ENCODE results near the gene SLC22A23. TPM values are rescaled to one million over a fixed set of nuclear protein-coding genes. Genes with fewer than 3 reads are reported as not detected.

SLC22A23 gene
- total and polyA plus RNA-seq, 7 donors: 8.1 to 18.7 (median 12.0) TPM

- no peaks in the 10 kb centered on the region for H3K36me3 ChIP-seq
- TF ChIP-seq POLR2AphosphoS5 (IDR thresholded peaks at IDR 0.05) (no peak), POLR2A (IDR thresholded peaks at IDR 0.05) (no peak), EP300 (IDR thresholded peaks at IDR 0.05) (no peak)
- TF ChIP-seq, protein P1, sequence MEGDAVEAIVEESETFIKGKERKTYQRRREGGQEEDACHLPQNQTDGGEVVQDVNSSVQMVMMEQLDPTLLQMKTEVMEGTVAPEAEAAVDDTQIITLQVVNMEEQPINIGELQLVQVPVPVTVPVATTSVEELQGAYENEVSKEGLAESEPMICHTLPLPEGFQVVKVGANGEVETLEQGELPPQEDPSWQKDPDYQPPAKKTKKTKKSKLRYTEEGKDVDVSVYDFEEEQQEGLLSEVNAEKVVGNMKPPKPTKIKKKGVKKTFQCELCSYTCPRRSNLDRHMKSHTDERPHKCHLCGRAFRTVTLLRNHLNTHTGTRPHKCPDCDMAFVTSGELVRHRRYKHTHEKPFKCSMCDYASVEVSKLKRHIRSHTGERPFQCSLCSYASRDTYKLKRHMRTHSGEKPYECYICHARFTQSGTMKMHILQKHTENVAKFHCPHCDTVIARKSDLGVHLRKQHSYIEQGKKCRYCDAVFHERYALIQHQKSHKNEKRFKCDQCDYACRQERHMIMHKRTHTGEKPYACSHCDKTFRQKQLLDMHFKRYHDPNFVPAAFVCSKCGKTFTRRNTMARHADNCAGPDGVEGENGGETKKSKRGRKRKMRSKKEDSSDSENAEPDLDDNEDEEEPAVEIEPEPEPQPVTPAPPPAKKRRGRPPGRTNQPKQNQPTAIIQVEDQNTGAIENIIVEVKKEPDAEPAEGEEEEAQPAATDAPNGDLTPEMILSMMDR (IDR thresholded peaks at IDR 0.05): no peak
- H3K9me3 ChIP-seq: no peaks in the 10 kb centered on the region
- 13 to 44% methylated on average over 8 of the region's 8 CpGs for WGBS, 2 donors
- intact Hi-C loops (cut with DNase I): no loop called here
- peaks cover 0 to 92% (median 47%) of the 10 kb centered on the region in 4 donors for H3K4me1 ChIP-seq
- H3K27me3 ChIP-seq: no peaks in the 10 kb centered on the region
- H3K4me3 ChIP-seq: no peak overlapping the region
- peak overlapping the region in 3 of 4 donors; percentile 24 to 52 (median 48) for H3K27ac ChIP-seq
- DNase-seq: no peak
Observed at GRCh38 chr6:3334555-3334954, 122.3 kb downstream of the SLC22A23 start.

GRCh38 chr6:3333263-3333662 lies 123.6 kb downstream of the SLC22A23 start:
- Histone ChIP-seq H3K27me3 (no peaks in the 10 kb centered on the region), H3K27ac (no peak overlapping the region), H3K9me3 (no peaks in the 10 kb centered on the region), H3K4me1 (peaks cover 0 to 91% (median 56%) of the 10 kb centered on the region in 4 donors), H3K4me3 (no peak overlapping the region), H3K36me3 (no peaks in the 10 kb centered on the region)
- DNase-seq: peak; percentile 56
- TF ChIP-seq POLR2AphosphoS5 (IDR thresholded peaks at IDR 0.05) (no peak), POLR2A (IDR thresholded peaks at IDR 0.05) (no peak), EP300 (IDR thresholded peaks at IDR 0.05) (no peak)
- TF ChIP-seq, protein P1 (IDR thresholded peaks at IDR 0.05): no peak
- 78 to 90% methylated on average over 6 of the region's 6 CpGs for WGBS, 2 donors
- intact Hi-C loops (cut with DNase I): no loop called here

GRCh38 chr6:3331971-3332370 lies 124.9 kb downstream of the SLC22A23 start:
- 82 to 84% methylated on average over 7 of the region's 7 CpGs for WGBS, 2 donors
- H3K9me3 ChIP-seq: no peaks in the 10 kb centered on the region
- H3K36me3 ChIP-seq: no peaks in the 10 kb centered on the region
- H3K27me3 ChIP-seq: no peaks in the 10 kb centered on the region
- intact Hi-C loops (cut with DNase I): no loop called here
- peaks cover 0 to 83% (median 48%) of the 10 kb centered on the region in 4 donors for H3K4me1 ChIP-seq
- DNase-seq: no peak
- H3K27ac ChIP-seq: peak overlapping the region in 3 of 4 donors; percentile 28 to 76 (median 59)
- H3K4me3 ChIP-seq: no peak overlapping the region
- TF ChIP-seq, protein P1 (IDR thresholded peaks at IDR 0.05): no peak
- TF ChIP-seq EP300 (IDR thresholded peaks at IDR 0.05) (no peak), POLR2AphosphoS5 (IDR thresholded peaks at IDR 0.05) (no peak), POLR2A (IDR thresholded peaks at IDR 0.05) (no peak)

DNA sequence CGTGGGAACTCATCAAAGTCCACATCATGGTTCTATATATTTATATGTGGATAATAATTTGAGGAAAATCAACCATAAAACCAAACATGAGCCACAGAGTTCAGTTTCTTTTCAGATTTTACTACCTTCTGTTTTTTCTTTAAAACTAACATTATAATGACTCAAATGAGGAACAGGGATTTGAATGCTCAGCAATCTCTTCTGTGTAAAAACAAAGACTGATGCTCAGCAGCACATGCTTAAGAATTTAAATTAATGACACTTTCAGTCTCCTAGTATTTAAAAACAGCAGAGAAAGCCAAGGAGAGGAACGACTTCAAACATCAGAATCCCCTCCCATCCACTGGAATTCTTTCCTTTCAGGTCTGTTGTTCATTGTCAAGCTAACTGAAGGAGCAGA lies 125.4 kb downstream of the SLC22A23 start:
- Histone ChIP-seq H3K27me3 (no peaks in the 10 kb centered on the region), H3K9me3 (no peaks in the 10 kb centered on the region), H3K4me1 (peaks cover 0 to 83% (median 52%) of the 10 kb centered on the region in 4 donors), H3K4me3 (no peak overlapping the region), H3K36me3 (no peaks in the 10 kb centered on the region), H3K27ac (peak overlapping the region in 3 of 4 donors; percentile 28 to 76 (median 59))
- 47 to 50% methylated on average over 2 of the region's 2 CpGs for WGBS, 2 donors
- no peak for DNase-seq
- TF ChIP-seq EP300 (IDR thresholded peaks at IDR 0.05) (no peak), POLR2A (IDR thresholded peaks at IDR 0.05) (no peak), POLR2AphosphoS5 (IDR thresholded peaks at IDR 0.05) (no peak)
- TF ChIP-seq, protein P1 (IDR thresholded peaks at IDR 0.05): no peak
- intact Hi-C loops (cut with DNase I): no loop called here

GRCh38 chr6:3330199-3330598 lies 126.7 kb downstream of the SLC22A23 start:
- no peaks in the 10 kb centered on the region for H3K27me3 ChIP-seq
- TF ChIP-seq EP300 (IDR thresholded peaks at IDR 0.05): no peak
- TF ChIP-seq POLR2AphosphoS5 (IDR thresholded peaks at IDR 0.05): no peak
- TF ChIP-seq, protein P1 (IDR thresholded peaks at IDR 0.05): no peak
- no peak for TF ChIP-seq POLR2A (IDR thresholded peaks at IDR 0.05)
- no peaks in the 10 kb centered on the region for H3K9me3 ChIP-seq
- no peaks in the 10 kb centered on the region for H3K36me3 ChIP-seq
- intact Hi-C loops (cut with DNase I): no loop called here
- no peak for DNase-seq
- no peak overlapping the region for H3K4me3 ChIP-seq
- WGBS, 2 donors: 92% methylated on average over 6 of the region's 6 CpGs
- H3K4me1 ChIP-seq: peaks cover 0 to 90% (median 59%) of the 10 kb centered on the region in 4 donors
- H3K27ac ChIP-seq: peak overlapping the region; percentile 58 to 82 (median 74)

All from sigmoid colon (tissue), 7 donors.